Measurements from ENCODE around the gene EMILIN1. TPM values are rescaled to one million over a fixed set of nuclear protein-coding genes. Genes with fewer than 3 reads are reported as not detected.

Gene EMILIN1
- 189 and 203 TPM in 2 replicates for total RNA-seq

GRCh38 chr2:27078267-27079194, at the start of gene EMILIN1:
Gene EMILIN1 (plus strand): TSS chr2:27078615. CDS start chr2:27079066, 451 bp downstream.

DNA sequence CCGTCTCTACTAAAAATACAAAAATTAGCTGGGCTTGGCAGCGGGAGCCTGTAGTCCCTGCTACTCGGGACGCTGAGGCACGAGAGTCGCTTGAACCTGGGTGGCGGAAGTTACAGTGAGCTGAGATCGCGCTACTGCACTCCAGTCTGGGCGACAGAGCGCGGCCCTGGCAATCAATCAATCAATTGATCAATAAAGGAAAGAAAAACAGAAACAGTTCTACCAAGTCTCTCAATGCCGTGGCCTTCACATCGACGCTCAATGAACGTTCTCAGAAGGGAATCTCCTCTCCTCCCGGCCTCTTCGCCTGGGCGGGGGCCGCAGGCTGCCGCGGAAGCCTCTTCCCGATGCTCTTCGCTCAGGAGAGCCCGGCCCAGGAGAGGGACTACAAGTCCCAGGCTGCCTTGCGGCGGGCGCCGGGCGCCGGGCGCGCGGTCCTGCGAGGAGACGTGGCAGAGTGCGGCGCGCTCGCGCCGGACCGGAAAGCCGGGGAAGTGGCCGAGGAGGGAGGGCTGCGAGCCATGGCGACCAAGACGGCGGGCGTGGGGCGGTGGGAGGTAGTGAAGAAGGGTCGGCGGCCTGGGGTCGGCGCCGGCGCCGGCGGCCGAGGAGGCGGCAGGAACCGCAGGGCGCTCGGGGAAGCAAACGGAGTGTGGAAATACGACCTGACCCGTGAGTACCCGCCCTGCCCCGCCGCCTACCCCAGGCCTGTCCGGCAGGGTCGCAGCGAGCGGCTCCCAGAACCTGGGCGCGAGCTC, 45.7 kb upstream of the EMILIN1 start, which contains the start of gene TMEM214:
TMEM214 (plus strand) TSS at position 471 of the 758 bp plus-strand sequence; CDS start at position 522, 51 bp downstream.

GRCh38 chr2:27050996-27051901, 27.2 kb upstream of the EMILIN1 start, which contains the start of gene AGBL5:
Gene AGBL5 (plus strand): TSS chr2:27051668. CDS start chr2:27052959, 1,291 bp downstream.

GRCh38 chr2:27071277-27071989, 7.0 kb upstream of the EMILIN1 start, which contains the start of gene OST4:
Gene OST4 (minus strand): TSS chr2:27071654.

DNA sequence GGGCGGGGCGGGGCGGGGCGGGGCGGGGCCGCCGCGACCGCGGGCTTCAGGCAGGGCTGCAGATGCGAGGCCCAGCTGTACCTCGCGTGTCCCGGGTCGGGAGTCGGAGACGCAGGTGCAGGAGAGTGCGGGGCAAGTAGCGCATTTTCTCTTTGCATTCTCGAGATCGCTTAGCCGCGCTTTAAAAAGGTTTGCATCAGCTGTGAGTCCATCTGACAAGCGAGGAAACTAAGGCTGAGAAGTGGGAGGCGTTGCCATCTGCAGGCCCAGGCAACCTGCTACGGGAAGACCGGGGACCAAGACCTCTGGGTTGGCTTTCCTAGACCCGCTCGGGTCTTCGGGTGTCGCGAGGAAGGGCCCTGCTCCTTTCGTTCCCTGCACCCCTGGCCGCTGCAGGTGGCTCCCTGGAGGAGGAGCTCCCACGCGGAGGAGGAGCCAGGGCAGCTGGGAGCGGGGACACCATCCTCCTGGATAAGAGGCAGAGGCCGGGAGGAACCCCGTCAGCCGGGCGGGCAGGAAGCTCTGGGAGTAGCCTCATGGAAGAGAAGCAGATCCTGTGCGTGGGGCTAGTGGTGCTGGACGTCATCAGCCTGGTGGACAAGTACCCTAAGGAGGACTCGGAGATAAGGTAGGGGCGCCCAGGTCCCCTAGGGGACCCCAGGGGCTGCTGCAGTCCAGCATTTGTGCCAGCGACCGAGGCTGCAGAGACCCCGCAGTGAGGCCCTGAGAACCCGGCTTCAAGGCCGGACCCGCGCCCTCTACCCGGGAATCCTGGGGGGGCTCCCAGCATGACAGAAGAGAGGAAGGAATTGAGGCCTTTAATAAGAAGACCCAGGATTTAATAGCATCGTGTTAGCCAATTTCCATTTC, 8.5 kb downstream of the EMILIN1 start, which contains the start of gene KHK:
KHK (plus strand) TSS at position 49 of the 870 bp plus-strand sequence; CDS start at position 537, 488 bp downstream.

DNA sequence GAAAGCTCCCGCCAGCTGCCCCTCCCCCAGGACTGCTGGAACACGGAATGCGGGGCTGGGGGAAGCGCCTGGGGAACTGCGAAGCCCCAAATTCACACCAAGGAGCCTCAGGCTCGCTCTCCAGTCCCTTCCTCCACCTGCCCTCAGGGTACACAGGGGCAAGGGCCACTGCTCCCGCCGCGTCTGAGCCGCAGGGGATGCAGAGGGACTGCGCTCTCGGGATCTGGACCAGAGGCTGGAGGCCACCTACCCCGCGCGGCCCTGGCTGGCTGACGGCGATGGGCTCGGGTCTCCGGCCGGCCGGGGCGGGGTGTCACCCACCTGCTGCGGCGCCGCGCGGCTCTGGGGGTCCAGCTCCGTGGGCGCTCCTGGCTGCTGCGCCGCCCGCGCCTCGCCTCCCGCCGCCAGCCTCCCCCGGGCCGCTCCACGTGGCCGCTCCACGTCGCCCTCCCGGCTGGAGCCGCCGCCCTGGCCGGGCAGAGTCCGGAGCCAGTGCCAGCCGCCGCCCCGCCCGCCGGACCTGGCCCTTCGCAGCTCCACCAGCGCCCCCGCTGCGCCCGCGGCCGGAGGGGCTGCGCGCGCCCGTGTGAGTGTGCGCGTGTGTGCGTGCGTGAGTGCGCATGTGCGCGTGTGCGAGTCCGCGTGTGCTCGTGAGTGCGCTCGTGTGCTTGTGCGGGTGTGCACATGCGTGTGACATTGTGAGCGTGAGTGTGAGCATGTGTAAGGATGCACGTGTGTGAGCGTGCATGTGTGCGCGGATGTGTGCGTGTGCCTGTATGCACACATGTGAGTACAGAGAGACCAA, 40.3 kb downstream of the EMILIN1 start, which contains the start of gene CGREF1:
CGREF1 (minus strand) TSS at position 604 of the 805 bp plus-strand sequence. CDS start 14,762 bp downstream, outside the sequence.

DNA sequence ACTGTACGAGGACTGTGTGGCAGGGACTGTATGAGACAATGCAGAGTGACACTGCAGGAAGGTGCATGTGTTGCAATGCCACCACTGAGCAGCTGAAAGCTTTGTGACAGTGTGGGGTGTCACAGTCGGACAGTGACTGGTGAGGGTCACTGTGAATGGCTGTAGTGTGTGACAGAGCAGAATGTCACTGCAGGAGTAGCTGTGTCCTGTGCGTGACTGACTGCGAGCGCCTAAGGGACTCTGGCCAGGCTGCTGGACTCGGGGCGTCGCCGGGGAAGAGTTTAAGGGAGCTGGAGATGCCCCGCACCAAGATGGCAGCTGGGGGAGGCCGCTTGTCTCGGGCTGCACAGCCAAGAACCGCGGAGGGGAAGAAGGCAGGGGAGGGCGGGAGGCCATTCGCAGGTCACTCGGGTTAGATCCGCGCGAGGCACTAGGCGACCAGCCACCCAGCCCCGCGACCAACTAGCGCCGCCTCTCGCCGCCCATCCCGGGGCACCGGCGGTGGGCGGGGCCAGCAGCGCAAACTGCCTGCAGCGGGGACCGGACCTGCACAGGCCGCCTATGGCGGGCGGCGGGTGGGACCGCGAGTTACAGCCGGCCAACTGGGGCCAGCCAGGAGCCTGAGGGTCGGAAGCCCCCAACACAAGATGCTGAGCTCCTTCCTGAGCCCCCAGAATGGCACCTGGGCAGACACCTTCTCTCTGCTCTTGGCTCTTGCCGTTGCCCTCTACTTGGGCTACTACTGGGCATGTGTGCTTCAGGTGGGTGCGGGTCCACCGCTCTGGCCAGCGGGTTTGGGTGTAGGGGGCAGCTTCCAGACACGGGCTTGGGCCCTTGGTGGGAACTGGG, 45.1 kb downstream of the EMILIN1 start, which contains the start of gene ABHD1:
ABHD1 (plus strand) TSS at position 514 of the 849 bp plus-strand sequence; CDS start at position 648, 134 bp downstream.

GRCh38 chr2:27133905-27134780, 55.7 kb downstream of the EMILIN1 start, which contains the start of gene PREB:
Gene PREB (minus strand): TSS chr2:27134636. CDS start chr2:27134421, 215 bp downstream.

Other genes with a start within 250 kb of the EMILIN1 start
- not detected in 2 replicates for gene DPYSL5, start 230.5 kb upstream of the EMILIN1 start, total RNA-seq
- gene MAPRE3, start 108.0 kb upstream of the EMILIN1 start, total RNA-seq = 4.2 and 7.2 TPM in 2 replicates
- 74.2 and 98.0 TPM in 2 replicates for gene TMEM214, start 45.6 kb upstream of the EMILIN1 start, total RNA-seq
- gene AGBL5, start 26.9 kb upstream of the EMILIN1 start, total RNA-seq = 24.9 TPM in 2 replicates
- 124 and 174 TPM in 2 replicates for gene OST4, start 7.0 kb upstream of the EMILIN1 start, total RNA-seq
- 0.22 and 1.3 TPM in 2 replicates for gene KHK, start 8.2 kb downstream of the EMILIN1 start, total RNA-seq
- 0.88 TPM in 1 of 2 replicates, not detected in the other for gene CGREF1, start 40.5 kb downstream of the EMILIN1 start, total RNA-seq
- gene ABHD1, start 45.2 kb downstream of the EMILIN1 start, total RNA-seq = not detected in 2 replicates
- gene PREB, start 56.0 kb downstream of the EMILIN1 start, total RNA-seq = 76.7 and 108 TPM in 2 replicates
- gene PRR30, start 60.8 kb downstream of the EMILIN1 start, total RNA-seq = not detected in 2 replicates
- not detected in 2 replicates for gene TCF23, start 70.4 kb downstream of the EMILIN1 start, total RNA-seq
- gene ATRAID, start 133.4 kb downstream of the EMILIN1 start, total RNA-seq = 143 and 170 TPM in 2 replicates
- 39.6 and 59.4 TPM in 2 replicates for gene SLC5A6, start 133.7 kb downstream of the EMILIN1 start, total RNA-seq
- gene CAD, start 138.8 kb downstream of the EMILIN1 start, total RNA-seq = 34.4 and 72.2 TPM in 2 replicates
- 0.14 TPM in 1 of 2 replicates, not detected in the other for gene SLC30A3, start 184.4 kb downstream of the EMILIN1 start, total RNA-seq
- gene DNAJC5G, start 196.8 kb downstream of the EMILIN1 start, total RNA-seq = not detected in 2 replicates
- not detected in 2 replicates for gene TRIM54, start 203.8 kb downstream of the EMILIN1 start, total RNA-seq
- 0.86 and 1.1 TPM in 2 replicates for gene UCN, start 229.8 kb downstream of the EMILIN1 start, total RNA-seq
- gene MPV17, start 244.5 kb downstream of the EMILIN1 start, total RNA-seq = 64.8 and 67.7 TPM in 2 replicates

Data from placental pericyte (primary cell).